T-helper 9 cell (primary cell): ENCODE measurements around the gene DRC7.
"Not testable (repeated sequence)": the region's sequence is repeated elsewhere in the genome, so short reads cannot be mapped to it uniquely, and the experiment has no call there.

Experiments
- DNase-seq: peaks from one replicate; pipeline ENCODE4 v3.0.0-alpha.2; 2020

Gene DRC7

GRCh38 chr16:57722210-57722499 lies 27.5 kb downstream of the DRC7 start:
- DNase-seq = no peak

DNA sequence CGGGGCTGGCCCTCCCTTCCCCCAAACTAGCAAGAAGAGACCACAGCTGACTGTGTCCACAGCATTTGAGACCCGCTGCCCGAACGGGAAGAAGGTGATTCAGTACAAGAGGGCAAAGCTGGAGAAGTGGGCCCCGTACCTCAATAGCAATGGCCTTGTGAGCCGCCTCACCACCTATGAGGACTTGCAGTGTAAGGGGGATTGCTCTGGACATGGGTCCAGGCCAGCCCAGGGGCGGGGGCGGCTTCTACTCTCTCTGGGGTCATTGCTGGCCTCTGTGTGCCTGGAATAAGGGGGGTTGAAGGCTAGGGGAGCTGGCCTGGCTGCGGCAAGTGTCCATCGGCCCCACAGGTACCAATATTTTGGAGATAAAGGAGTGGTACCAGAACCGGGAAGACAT lies 28.0 kb downstream of the DRC7 start:
- no peak for DNase-seq

DNA sequence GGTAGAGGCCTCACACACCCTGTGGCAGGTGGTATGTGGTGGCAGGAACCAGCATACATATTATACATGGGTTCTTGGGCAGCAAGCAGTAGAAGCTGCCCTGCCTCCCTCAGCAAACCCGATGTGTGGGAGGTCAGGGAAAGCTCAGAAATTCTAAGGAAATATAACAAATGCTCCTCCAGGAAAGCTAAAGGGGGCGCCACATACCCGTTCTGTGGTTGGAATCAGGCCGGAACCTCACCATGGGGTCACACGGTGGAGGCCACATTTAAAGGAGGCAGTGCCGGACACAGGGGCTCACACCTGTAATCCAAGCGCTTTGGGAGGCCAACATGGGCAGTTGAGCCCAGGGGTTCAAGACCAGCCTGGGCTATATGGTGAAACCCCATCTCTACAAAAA lies 28.6 kb downstream of the DRC7 start:
- no peak for DNase-seq

DNA sequence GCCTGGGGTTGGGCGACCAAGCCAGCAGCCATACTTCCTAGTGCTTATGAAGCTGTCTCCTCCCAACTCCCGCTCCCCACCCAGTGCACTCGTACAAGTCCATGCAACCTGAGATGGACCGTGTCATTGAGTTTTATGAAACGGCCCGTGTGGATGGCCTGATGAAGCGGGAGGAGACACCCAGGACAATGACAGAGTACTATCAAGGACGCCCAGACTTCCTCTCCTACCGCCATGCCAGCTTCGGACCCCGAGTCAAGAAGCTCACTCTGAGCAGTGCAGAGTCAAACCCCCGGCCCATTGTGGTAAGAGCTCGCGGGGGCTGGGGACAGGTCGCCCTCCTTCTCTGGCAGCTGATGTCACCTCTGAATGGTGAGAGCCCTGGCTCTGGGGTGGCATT lies 29.9 kb downstream of the DRC7 start:
- no peak for DNase-seq

DNA sequence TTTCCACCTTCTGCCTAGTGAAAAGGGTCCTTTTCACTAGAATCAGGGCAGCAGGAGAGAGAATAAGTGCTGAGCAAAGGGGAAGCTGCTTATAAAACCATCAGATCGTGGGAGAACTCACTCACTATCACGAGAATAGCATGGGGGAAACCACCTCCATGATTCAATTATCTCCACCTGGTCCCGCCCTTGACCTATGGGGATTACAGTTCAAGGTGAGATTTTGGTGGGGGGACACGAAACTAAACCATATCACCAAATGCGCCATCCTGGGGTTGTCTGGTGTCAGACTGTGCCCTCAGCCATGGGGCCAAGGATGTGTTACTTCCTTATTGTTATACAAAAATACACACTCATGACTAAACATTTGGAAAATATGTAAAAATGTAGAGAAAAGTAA lies 30.5 kb downstream of the DRC7 start:
- no peak for DNase-seq

- no peak for DNase-seq
These were observed 30.9 kb downstream of the DRC7 start for GRCh38 chr16:57725554-57725953.

DNA sequence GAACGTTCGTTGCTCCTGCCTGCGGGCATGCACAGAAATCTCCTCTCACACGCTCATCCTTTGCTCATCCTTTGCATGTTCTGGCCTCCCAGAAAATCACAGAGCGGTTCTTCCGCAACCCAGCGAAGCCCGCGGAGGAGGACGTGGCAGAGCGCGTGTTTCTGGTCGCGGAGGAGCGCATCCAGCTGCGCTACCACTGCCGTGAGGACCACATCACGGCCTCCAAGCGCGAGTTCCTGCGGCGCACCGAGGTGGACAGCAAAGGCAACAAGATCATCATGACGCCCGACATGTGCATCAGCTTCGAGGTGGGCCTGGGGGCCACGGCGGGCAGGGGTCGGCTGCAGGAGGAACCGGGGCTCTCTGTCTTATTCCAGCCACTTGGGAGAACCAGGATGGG lies 31.4 kb downstream of the DRC7 start:
- no peak for DNase-seq

- DNase-seq = no peak
These were observed 31.9 kb downstream of the DRC7 start for GRCh38 chr16:57726433-57726947.

- DNase-seq = no peak
These were observed 33.0 kb downstream of the DRC7 start for GRCh38 chr16:57727610-57728009.

GRCh38 chr16:57728336-57729181 lies 34.0 kb downstream of the DRC7 start:
- no peak for DNase-seq

- no peak for DNase-seq
These were observed 34.5 kb downstream of the DRC7 start for GRCh38 chr16:57729182-57729484.

DNA sequence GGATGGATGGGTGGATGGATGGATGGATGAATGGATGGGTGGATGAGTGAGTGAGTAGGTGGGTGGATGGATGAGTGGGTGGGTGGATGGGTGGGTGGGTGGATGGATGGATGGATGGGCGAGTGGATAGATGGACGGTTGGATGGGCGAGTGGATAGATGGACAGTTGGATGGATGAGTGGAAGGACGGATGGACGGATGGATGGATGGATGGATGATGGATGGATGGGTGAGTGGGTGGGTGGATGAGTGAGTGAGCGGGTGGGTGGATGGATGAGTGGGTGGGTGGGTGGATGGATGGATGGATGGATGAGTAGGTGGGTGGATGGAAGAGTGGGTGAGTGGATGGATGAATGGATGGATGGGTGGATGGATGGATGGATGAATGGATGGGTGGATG lies 35.2 kb downstream of the DRC7 start:
- not testable (repeated sequence) for DNase-seq

DNA sequence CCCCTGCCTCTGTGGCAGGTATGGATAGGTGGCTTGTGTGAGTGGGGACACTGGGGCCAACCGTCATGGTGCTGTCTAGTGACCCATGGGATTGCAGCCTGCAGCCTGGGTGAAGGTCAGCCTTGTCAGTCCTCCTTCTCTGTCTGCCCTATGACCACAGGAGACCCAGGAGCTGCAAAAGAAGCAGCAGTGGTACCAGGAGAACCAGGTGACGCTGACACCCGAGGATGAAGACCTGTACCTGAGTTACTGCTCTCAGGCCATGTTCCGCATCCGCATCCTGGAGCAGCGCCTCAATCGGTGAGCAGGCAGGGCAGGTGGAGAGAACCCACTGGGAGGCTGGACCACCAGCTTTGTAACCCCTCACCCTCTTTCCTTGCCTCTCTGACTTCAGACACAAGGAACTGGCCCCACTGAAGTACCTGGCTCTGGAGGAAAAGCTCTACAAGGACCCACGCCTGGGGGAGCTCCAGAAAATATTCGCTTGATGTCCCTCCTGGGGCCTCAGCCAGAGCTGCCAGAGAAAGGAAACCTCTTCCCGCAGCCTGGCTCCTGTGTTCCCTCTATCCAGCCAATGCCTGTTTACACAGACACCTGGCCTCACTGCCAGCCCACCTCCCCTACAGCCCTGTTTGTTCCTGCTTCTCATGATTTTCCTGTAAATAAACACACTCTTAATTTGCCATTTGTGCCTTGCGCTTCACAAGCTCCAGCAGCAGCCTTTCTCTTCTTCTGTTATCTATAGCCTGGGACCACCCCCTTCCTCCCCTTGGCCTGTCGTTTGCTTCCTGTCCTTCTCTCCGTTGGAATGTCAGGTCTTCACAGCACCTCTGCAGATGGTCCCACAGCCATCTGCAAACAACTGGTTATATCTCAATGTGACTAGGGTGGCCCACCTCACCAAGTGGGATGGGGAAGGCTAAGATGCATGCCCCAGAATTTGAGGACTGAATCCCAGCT lies 36.4 kb downstream of the DRC7 start:
- DNase-seq = no peak

- no peak for DNase-seq
These were observed 37.4 kb downstream of the DRC7 start for GRCh38 chr16:57732037-57732436.

DNA sequence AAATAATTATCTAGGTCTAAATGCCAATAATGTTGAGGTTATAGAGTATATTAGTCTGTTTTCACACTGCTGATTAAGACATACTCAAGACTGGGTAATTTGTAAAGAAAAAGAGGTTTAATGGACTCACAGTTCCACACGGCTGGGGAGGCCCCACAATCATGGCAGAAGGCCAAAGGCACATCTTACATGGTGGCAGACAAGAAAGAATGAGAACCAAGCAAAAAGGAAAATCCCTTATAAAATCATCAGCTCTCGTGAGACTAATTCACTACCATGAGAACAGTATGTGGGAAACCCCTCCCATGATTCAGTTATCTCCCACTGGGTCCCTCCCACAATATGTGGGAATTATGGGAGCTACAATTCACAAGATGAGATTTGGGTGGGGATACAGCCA lies 38.1 kb downstream of the DRC7 start:
- no peak for DNase-seq

GRCh38 chr16:57734308-57734924 lies 39.8 kb downstream of the DRC7 start:
- no peak for DNase-seq

GRCh38 chr16:57734925-57735754 lies 40.5 kb downstream of the DRC7 start:
- DNase-seq = peak; percentile 93

DNA sequence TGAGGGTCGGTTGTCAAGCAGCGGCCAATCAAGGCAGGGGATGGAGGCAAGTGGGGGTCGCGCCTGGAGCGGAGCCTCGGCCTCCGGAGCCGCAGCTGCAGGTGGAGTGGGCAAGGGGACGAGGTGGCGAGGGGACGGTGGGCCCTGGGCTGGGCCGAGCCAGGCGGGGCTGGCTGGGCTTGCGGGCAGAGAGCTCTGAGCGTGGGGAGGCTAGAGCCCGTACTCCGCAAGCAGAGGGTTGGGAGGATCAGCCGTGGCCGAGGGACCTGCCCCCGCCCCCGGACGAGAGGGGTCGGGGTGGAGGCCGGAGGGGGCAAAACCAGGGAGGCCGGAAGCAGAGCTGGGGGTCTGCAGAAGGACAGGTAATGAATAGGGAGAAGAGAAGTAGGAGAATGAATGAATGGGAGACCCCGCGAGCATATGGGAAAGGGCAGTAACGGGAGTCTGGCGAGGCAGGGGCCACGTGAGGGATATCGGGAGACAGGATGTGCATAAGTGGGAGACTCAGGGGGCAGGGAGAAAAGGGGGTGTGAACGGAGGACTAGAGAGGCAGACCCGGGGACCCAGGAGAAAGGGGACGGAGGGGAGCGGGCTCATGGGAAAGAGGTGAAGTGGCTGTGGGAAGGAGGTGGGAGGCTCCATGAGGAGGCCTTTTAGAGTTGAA lies 41.3 kb downstream of the DRC7 start, which contains the start of gene KATNB1:
KATNB1 (plus strand) TSS at position 16 of the 664 bp plus-strand sequence. CDS start 1,474 bp downstream, outside the sequence.
- no peak for DNase-seq

GRCh38 chr16:57736419-57737351 lies 42.1 kb downstream of the DRC7 start:
- DNase-seq = peak; percentile 30

- DNase-seq = no peak
These were observed 44.2 kb downstream of the DRC7 start for GRCh38 chr16:57738844-57739243.
